ENCODE data around the gene ADAMTS18.

ADAMTS18 gene

DNA sequence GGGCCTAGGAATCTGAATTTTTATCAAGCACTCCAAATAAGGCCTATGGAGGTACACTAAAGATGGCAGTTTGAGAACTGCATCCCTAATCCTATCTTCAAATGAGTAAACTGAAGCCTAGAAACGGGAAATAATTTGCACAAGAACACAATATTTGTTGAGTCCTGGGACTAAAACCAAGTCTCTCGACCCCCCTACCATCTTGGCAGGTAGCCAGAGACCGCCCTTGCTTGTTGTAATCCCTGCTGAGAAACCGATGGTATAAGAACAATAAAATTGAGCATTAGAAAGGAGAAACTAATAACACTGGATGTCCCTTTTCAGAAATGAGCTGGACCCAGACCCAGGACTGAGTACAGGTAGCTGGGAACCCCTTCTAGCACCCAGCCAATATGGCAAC is 24.4 kb downstream of the ADAMTS18 start:
- Histone ChIP-seq H3K36me3 (no peaks in the 10 kb centered on the region), H3K9me3 (no peaks in the 10 kb centered on the region), H3K4me1 (ENCODE audit: control insufficient read depth in 1 of 2, insufficient read depth in 1 of 2, low read depth in 1 of 2, low read length in 1 of 2) (no peaks in the 10 kb centered on the region), H3K4me3 (ENCODE audit: low read depth in 1 of 2, low read length in 1 of 2) (no peak overlapping the region), H3K27ac (no peak overlapping the region), H3K27me3 (no peaks in the 10 kb centered on the region)
- TF ChIP-seq, protein P1, sequence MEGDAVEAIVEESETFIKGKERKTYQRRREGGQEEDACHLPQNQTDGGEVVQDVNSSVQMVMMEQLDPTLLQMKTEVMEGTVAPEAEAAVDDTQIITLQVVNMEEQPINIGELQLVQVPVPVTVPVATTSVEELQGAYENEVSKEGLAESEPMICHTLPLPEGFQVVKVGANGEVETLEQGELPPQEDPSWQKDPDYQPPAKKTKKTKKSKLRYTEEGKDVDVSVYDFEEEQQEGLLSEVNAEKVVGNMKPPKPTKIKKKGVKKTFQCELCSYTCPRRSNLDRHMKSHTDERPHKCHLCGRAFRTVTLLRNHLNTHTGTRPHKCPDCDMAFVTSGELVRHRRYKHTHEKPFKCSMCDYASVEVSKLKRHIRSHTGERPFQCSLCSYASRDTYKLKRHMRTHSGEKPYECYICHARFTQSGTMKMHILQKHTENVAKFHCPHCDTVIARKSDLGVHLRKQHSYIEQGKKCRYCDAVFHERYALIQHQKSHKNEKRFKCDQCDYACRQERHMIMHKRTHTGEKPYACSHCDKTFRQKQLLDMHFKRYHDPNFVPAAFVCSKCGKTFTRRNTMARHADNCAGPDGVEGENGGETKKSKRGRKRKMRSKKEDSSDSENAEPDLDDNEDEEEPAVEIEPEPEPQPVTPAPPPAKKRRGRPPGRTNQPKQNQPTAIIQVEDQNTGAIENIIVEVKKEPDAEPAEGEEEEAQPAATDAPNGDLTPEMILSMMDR (IDR thresholded peaks at IDR 0.05): no peak

DNA sequence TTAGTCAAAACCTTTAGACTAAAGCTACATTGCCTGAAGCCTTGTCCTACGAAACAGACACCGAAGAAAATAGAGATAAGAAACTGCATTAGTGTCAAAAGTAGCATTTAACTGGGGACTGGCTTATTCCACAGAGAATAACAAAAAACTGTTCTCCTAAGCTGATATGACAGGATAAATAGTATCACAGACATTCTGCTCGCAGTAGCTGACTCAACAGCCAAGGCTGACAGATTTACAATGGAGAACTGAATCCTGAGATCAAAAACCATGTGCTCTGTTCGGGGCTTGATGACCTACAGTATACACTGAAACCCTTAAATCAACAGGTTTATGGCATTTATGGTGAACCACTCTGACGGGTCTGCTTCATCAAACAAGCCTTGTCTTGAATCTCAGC is 25.5 kb downstream of the ADAMTS18 start:
- Histone ChIP-seq H3K4me3 (ENCODE audit: low read depth in 1 of 2, low read length in 1 of 2) (no peak overlapping the region), H3K9me3 (no peaks in the 10 kb centered on the region), H3K27me3 (no peaks in the 10 kb centered on the region), H3K36me3 (no peaks in the 10 kb centered on the region), H3K4me1 (ENCODE audit: control insufficient read depth in 1 of 2, insufficient read depth in 1 of 2, low read depth in 1 of 2, low read length in 1 of 2) (no peaks in the 10 kb centered on the region), H3K27ac (no peak overlapping the region)
- TF ChIP-seq, protein P1 (IDR thresholded peaks at IDR 0.05): no peak

DNA sequence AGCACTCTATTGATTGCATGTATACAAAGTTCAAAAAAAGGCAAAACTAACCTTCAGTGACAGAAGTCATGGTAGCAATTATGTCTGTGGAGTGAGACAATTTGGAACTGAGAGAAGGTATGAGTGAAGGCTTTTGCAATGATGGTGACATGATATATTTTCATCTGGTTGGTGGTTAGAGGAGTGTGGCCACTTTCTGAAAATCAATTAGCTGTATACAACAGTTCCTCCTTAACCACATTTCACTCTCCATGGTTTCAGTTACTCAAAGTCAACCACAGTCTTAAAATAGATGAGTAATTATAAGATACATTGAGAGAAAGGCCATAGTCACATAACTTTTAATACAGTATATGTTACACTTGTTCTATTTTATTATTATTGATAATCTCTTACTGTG is 26.2 kb downstream of the ADAMTS18 start:
- Histone ChIP-seq H3K4me1 (ENCODE audit: control insufficient read depth in 1 of 2, insufficient read depth in 1 of 2, low read depth in 1 of 2, low read length in 1 of 2) (no peaks in the 10 kb centered on the region), H3K4me3 (ENCODE audit: low read depth in 1 of 2, low read length in 1 of 2) (no peak overlapping the region), H3K27ac (no peak overlapping the region), H3K9me3 (no peaks in the 10 kb centered on the region), H3K27me3 (no peaks in the 10 kb centered on the region), H3K36me3 (no peaks in the 10 kb centered on the region)
- TF ChIP-seq, protein P1 (IDR thresholded peaks at IDR 0.05): no peak

- no peaks in the 10 kb centered on the region for H3K9me3 ChIP-seq
- TF ChIP-seq, protein P1 (IDR thresholded peaks at IDR 0.05): no peak
- no peaks in the 10 kb centered on the region for H3K36me3 ChIP-seq
- no peaks in the 10 kb centered on the region for H3K27me3 ChIP-seq
- H3K4me3 ChIP-seq (ENCODE audit: low read depth in 1 of 2, low read length in 1 of 2): no peak overlapping the region
- H3K27ac ChIP-seq: no peak overlapping the region
- H3K4me1 ChIP-seq (ENCODE audit: control insufficient read depth in 1 of 2, insufficient read depth in 1 of 2, low read depth in 1 of 2, low read length in 1 of 2): no peaks in the 10 kb centered on the region
Measured at GRCh38 chr16:77406680-77407079, 28.2 kb downstream of the ADAMTS18 start.

- Histone ChIP-seq H3K9me3 (no peaks in the 10 kb centered on the region), H3K4me1 (ENCODE audit: control insufficient read depth in 1 of 2, insufficient read depth in 1 of 2, low read depth in 1 of 2, low read length in 1 of 2) (no peaks in the 10 kb centered on the region), H3K4me3 (ENCODE audit: low read depth in 1 of 2, low read length in 1 of 2) (no peak overlapping the region), H3K36me3 (no peaks in the 10 kb centered on the region), H3K27me3 (no peaks in the 10 kb centered on the region), H3K27ac (no peak overlapping the region)
- TF ChIP-seq, protein P1 (IDR thresholded peaks at IDR 0.05): no peak
Measured at GRCh38 chr16:77404775-77405174, 30.1 kb downstream of the ADAMTS18 start.

DNA sequence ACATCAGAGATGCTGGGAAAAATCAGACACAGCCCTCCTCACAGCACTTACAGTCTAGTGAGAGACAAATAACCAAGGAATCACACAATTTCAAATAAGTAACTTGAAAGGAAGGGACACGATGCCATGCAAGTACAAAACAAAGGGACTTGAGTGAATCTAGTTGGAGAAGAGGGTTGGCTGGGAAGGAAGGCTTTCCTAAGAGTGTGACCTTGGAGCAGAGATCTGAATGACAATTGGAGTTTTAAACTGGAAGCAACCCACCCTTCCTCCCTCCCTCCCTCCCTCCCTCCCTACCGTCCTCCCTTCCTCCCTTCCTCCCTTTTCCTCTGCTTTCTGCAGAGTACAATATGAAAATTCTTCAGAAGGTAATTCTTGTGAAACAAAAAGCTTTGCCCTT is 31.1 kb downstream of the ADAMTS18 start:
- H3K9me3 ChIP-seq: no peaks in the 10 kb centered on the region
- no peak overlapping the region for H3K4me3 ChIP-seq (ENCODE audit: low read depth in 1 of 2, low read length in 1 of 2)
- H3K27ac ChIP-seq: no peak overlapping the region
- H3K4me1 ChIP-seq (ENCODE audit: control insufficient read depth in 1 of 2, insufficient read depth in 1 of 2, low read depth in 1 of 2, low read length in 1 of 2): no peaks in the 10 kb centered on the region
- TF ChIP-seq, protein P1 (IDR thresholded peaks at IDR 0.05): no peak
- H3K36me3 ChIP-seq: no peaks in the 10 kb centered on the region
- H3K27me3 ChIP-seq: no peaks in the 10 kb centered on the region

Data from neutrophil (primary cell).